IMR-90 (cell line): ENCODE measurements around the gene PARD3. TPM values are rescaled to one million over a fixed set of nuclear protein-coding genes. Genes with fewer than 3 reads are reported as not detected.
A peak's percentile ranks its signal among the peaks of the same experiment; 100 is the strongest.

ENCODE experiments used
- ATAC-seq: fragments of 200-7000 bp; cut with Tn5 transposase; 2 replicates; pipeline ENCODE4 v1.9.1; 2020; ENCODE audit warnings: low read depth, mild to moderate bottlenecking, moderate library complexity
- BruUV-seq: library from RNA; stranded (reverse); fragments of 400-500 nt; replicated peaks from 2 replicates; lab custom pipeline; 2021; lab: Mats Ljungman, UMichigan
- CTCF ChIA-PET: fragments of 300-600 bp; formaldehyde crosslinking; extraction: SDS; loops from one replicate; lab custom pipeline; 2021; ENCODE audit warnings: antibody characterized with exemption; lab: Yijun Ruan, JAX
- POLR2A ChIA-PET: fragments of 300-600 bp; sonication (Branson Sonifier 250); formaldehyde crosslinking; loops from one replicate; lab custom pipeline; 2022; ENCODE audit warnings: antibody characterized with exemption; ENCODE audit not compliant: unreplicated experiment; lab: Charles Lee
- DNase-seq: peaks from one replicate; pipeline ENCODE4 v3.0.0; 2013
- H2AFZ ChIP-seq: replicated peaks from 2 replicates; pipeline ENCODE3; 2013; ENCODE audit warnings: low read length, mild to moderate bottlenecking; ENCODE audit not compliant: poor library complexity
- H2AK5ac ChIP-seq: 2 replicates; pipeline ENCODE4 v1.6.1; 2013; ENCODE audit warnings: low read depth, low read length, inconsistent platforms
- H2AK9ac ChIP-seq: replicated peaks from 2 replicates; pipeline ENCODE3; 2013; ENCODE audit warnings: mild to moderate bottlenecking, low read depth, low read length, moderate library complexity; ENCODE audit not compliant: poor library complexity
- H2BK120ac ChIP-seq: 2 replicates; pipeline ENCODE4 v1.6.1; 2013; ENCODE audit warnings: low read depth, low read length, inconsistent platforms
- H2BK15ac ChIP-seq: 3 replicates; pipeline ENCODE4 v1.6.1; 2013; ENCODE audit warnings: low read depth, low read length, inconsistent platforms
- H2BK20ac ChIP-seq: 2 replicates; pipeline ENCODE4 v1.6.1; 2013; ENCODE audit warnings: low read depth, mild to moderate bottlenecking, inconsistent platforms, low read length, moderate library complexity
- H2BK5ac ChIP-seq: 2 replicates; pipeline ENCODE4 v1.6.1; 2013; ENCODE audit warnings: mild to moderate bottlenecking, low read depth, low read length, inconsistent platforms; ENCODE audit not compliant: poor library complexity, severe bottlenecking
- H3K14ac ChIP-seq: replicated peaks from 2 replicates; pipeline ENCODE4 v1.6.1; 2013; ENCODE audit warnings: low read depth, low read length, inconsistent platforms
- H3K18ac ChIP-seq: 2 replicates; pipeline ENCODE4 v1.6.1; 2013; ENCODE audit warnings: low read depth, low read length, control low read depth
- H3K23ac ChIP-seq: 2 replicates; pipeline ENCODE4 v1.6.1; 2013; ENCODE audit warnings: low read depth, low read length, inconsistent platforms
- H3K27ac ChIP-seq: 2 replicates; pipeline ENCODE4 v1.5.1; 2013; ENCODE audit warnings: mild to moderate bottlenecking, control low read depth, low read length; ENCODE audit not compliant: insufficient read depth
- H3K27me3 ChIP-seq: 2 replicates; pipeline ENCODE4 v1.6.1; 2013; ENCODE audit warnings: low read length; ENCODE audit not compliant: control insufficient read depth, insufficient read depth
- H3K36me3 ChIP-seq: 2 replicates; pipeline ENCODE4 v1.6.1; 2013; ENCODE audit warnings: low read length, mixed read lengths; ENCODE audit not compliant: control insufficient read depth, insufficient read depth
- H3K4ac ChIP-seq: 2 replicates; pipeline ENCODE4 v1.6.1; 2013; ENCODE audit warnings: low read depth, low read length, inconsistent platforms
- H3K4me1 ChIP-seq: 2 replicates; pipeline ENCODE4 v1.6.1; 2013; ENCODE audit warnings: low read length, mixed read lengths; ENCODE audit not compliant: control insufficient read depth, insufficient read depth
- H3K4me2 ChIP-seq: 2 replicates; pipeline ENCODE4 v1.6.1; 2013; ENCODE audit warnings: low read depth, mild to moderate bottlenecking, control low read depth, low read length, moderate library complexity
- H3K4me3 ChIP-seq: 2 replicates; pipeline ENCODE4 v1.5.1; 2013; ENCODE audit warnings: low read depth, mild to moderate bottlenecking, control low read depth, low read length, moderate library complexity; ENCODE audit not compliant: insufficient read depth
- H3K56ac ChIP-seq: 2 replicates; pipeline ENCODE4 v1.6.1; 2013; ENCODE audit warnings: low read length, inconsistent platforms; ENCODE audit not compliant: insufficient read depth; ENCODE audit errors: extremely low read depth
- H3K79me1 ChIP-seq, 2 experiments: 2 replicates each; pipeline ENCODE4 v1.6.1; 2013; ENCODE audit warnings: low read length in 2 of 2, inconsistent platforms in 1 of 2, low read depth in 1 of 2
- H3K9ac ChIP-seq: 2 replicates; pipeline ENCODE4 v1.6.1; 2013; ENCODE audit warnings: low read depth, low read length, control low read depth
- H3K9me1 ChIP-seq: 2 replicates; pipeline ENCODE4 v1.6.1; 2013; ENCODE audit warnings: low read length, inconsistent platforms; ENCODE audit not compliant: insufficient read depth
- H3K9me3 ChIP-seq: 2 replicates; pipeline ENCODE4 v1.6.1; 2013; ENCODE audit warnings: low read length; ENCODE audit not compliant: control insufficient read depth, insufficient read depth
- H4K20me1 ChIP-seq: 2 replicates; pipeline ENCODE4 v1.6.1; 2013; ENCODE audit warnings: low read length, inconsistent platforms; ENCODE audit not compliant: insufficient read depth
- H4K5ac ChIP-seq: 2 replicates; pipeline ENCODE4 v1.6.1; 2013; ENCODE audit warnings: mild to moderate bottlenecking, low read depth, low read length, control low read depth
- H4K8ac ChIP-seq, 2 experiments: 2 replicates each; pipeline ENCODE4 v1.6.1; 2013; ENCODE audit warnings: low read depth in 2 of 2, low read length in 2 of 2, control low read depth in 1 of 2, inconsistent platforms in 1 of 2
- H4K91ac ChIP-seq: 2 replicates; pipeline ENCODE4 v1.6.1; 2013; ENCODE audit warnings: low read depth, low read length, inconsistent platforms; ENCODE audit not compliant: insufficient read depth
- MAZ ChIP-seq: IDR thresholded peaks from 2 replicates; pipeline ENCODE4 v1.6.1; 2012; ENCODE audit warnings: low read depth, mild to moderate bottlenecking, low read length, improper control_type of control experiment, moderate library complexity, borderline replicate concordance
- MXI1 ChIP-seq: IDR thresholded peaks from 2 replicates; pipeline ENCODE4 v1.6.1; 2012; ENCODE audit warnings: low read depth, mild to moderate bottlenecking, low read length, moderate library complexity, borderline replicate concordance
- WGBS, 2 experiments: methylation state at CpG; one replicate each; pipeline versions ENCODE4 v1.1.5 to v1.1.7; 2013; ENCODE audit warnings: missing lambda C conversion rate in 2 of 2; ENCODE audit not compliant: insufficient read length in 1 of 2; ENCODE audit errors: extremely low coverage in 2 of 2; 5-methylcytosine and 5-hydroxymethylcytosine counted together
- dilution Hi-C: fragments of 300-500 bp; cut with HindIII; formaldehyde crosslinking; loops from one replicate; pipeline ENCODE4 v1.14.3; 2018; ENCODE audit warnings: low sequenced_read_pairs; ENCODE audit not compliant: unreplicated experiment
- in situ Hi-C: fragments of 300-500 bp; cut with MboI; formaldehyde crosslinking; loops from 3 replicates; pipeline ENCODE4 v1.14.3; 2019; ENCODE audit warnings: low sequenced_read_pairs, inconsistent platforms, mixed read lengths
- intact Hi-C: fragments of 100-400 bp; cut with micrococcal nuclease; formaldehyde crosslinking; loops from 2 replicates; pipeline ENCODE4 v1.10.0; 2022
- polyA plus RNA-seq, 3 experiments: library from polyadenylated mRNA; depleted of rRNA; stranded (reverse); fragments of >200 nt; gene quantifications; 2 replicates each; pipeline ENCODE4 v1.2.3, GENCODE V29; 2012; ENCODE audit warnings: low replicate concordance in 1 of 3
- total RNA-seq: library from RNA; depleted of rRNA; stranded (reverse); fragments of >200 nt; gene quantifications from 2 replicates; pipeline ENCODE4 v1.2.3, GENCODE V29; 2012

Gene PARD3
- total and polyA plus RNA-seq, 2 of the 4 experiments (the other 2 are of a cell fraction): 14.6 to 37.5 TPM

- H2AK9ac ChIP-seq: peak overlapping the region; percentile 74
- in situ Hi-C loops: no loop called here
- TF ChIP-seq MXI1: no peak
- no peak for TF ChIP-seq MAZ
- H2BK20ac ChIP-seq: peak overlapping the region; percentile 58; the same call in 1 of the 2 replicates
- peaks cover 7% of the 10 kb centered on the region for H3K9me1 ChIP-seq
- H3K18ac ChIP-seq: peak overlapping the region; percentile 64; the same call in 1 of the 2 replicates
- peak overlapping the region; percentile 67; the same call in 1 of the 2 replicates for H2BK120ac ChIP-seq
- CTCF ChIA-PET: interaction anchor here (0.6 to 2.2 kb wide), 7 partner anchors 9 to 463 kb away, joined by 3 to 10 read pairs (median 3); no protein-coding TSS in a partner anchor
- BruUV-seq: no TSS peak
- peak overlapping the region; percentile 55 for H2BK5ac ChIP-seq
- peak overlapping the region; percentile 66; the same call in 1 of the 2 replicates for H4K91ac ChIP-seq
- no peak overlapping the region for H3K56ac ChIP-seq
- peaks cover 18 to 44% of the 10 kb centered on the region in 2 experiments; a peak in 3 of 4 replicates for H3K79me1 ChIP-seq
- peaks cover 7% of the 10 kb centered on the region for H3K4me1 ChIP-seq
- H3K4me3 ChIP-seq: no peak overlapping the region
- H3K36me3 ChIP-seq: no peaks in the 10 kb centered on the region
- H3K4me2 ChIP-seq: no peak overlapping the region
- H2AK5ac ChIP-seq: peak overlapping the region; percentile 63
- DNase-seq: peak; percentile 64
- no peaks in the 10 kb centered on the region for H3K9me3 ChIP-seq
- peak overlapping the region; percentile 39; the same call in 1 of the 2 replicates for H3K14ac ChIP-seq
- POLR2A ChIA-PET: no interaction called here
- H4K20me1 ChIP-seq: no peaks in the 10 kb centered on the region; the same call in 1 of the 2 replicates
- H4K5ac ChIP-seq: peak overlapping the region; percentile 42; the same call in 1 of the 2 replicates
- H2BK15ac ChIP-seq: peak overlapping the region; percentile 42; the same call in 1 of the 3 replicates
- peak overlapping the region in 1 of 2 experiments; percentile 69; a peak in 1 of 4 replicates for H4K8ac ChIP-seq
- H3K4ac ChIP-seq: peak overlapping the region; percentile 72
- peak; percentile 42; the same call in 1 of the 2 replicates for ATAC-seq
- intact Hi-C loops: no loop called here
- dilution Hi-C loops: no loop called here
- H3K9ac ChIP-seq: no peak overlapping the region
- no peaks in the 10 kb centered on the region for H3K27me3 ChIP-seq
- H2AFZ ChIP-seq: no peak overlapping the region
- no peak overlapping the region; the same call in 1 of the 2 replicates for H3K27ac ChIP-seq
- WGBS, 2 experiments: no CpG with 5 or more reads among the region's 4 CpGs
- H3K23ac ChIP-seq: 0 out of 2 replicates have a peak overlapping the region, but pooled peaks have one; percentile 46
Measured at GRCh38 chr10:34732926-34733325, 82.2 kb downstream of the PARD3 start.
